Keratinocyte (primary cell): ENCODE results near the gene PTPRU.

Experiments used
- EZH2 ChIP-seq: IDR thresholded peaks from one replicate; pipeline ENCODE4 v1.6.1; 2012; ENCODE audit warnings: inconsistent platforms, mild to moderate bottlenecking, low read length, moderate library complexity
- TF ChIP-seq, protein P1 (sequence below), 3 experiments: IDR thresholded peaks in 1 of 3; conservative IDR thresholded peaks in 1 of 3; optimal IDR thresholded peaks in 1 of 3; 2 replicates in 2 of 3; 3 replicates in 1 of 3; pipeline versions ENCODE3 to v1.5.1; 2011; ENCODE audit warnings: low read length in 3 of 3, mild to moderate bottlenecking in 3 of 3, moderate library complexity in 2 of 3, control low read depth in 1 of 3, inconsistent platforms in 1 of 3; ENCODE audit not compliant: insufficient read depth in 2 of 3; ENCODE audit errors: extremely low read depth in 1 of 3

DNA sequence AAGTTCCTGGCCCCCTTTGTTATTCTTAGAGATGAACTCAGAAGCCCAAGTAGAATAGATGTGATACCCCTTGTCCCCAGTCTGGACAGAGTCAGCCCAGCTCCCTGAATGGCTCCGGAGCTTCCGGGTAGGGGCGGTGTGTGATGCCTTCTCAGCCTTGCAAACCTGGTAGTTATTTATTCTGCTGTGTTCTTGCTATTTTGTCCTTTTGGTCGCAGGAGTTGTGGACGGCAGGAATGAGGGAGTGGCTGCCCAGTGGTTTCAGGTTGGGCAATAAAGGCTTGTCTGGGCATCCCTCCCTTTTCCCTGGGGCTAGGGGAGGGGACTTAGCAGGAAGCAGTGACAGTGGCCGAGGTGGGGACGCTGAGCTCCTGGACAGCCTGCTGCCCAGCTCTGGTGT is 2.8 kb downstream of the PTPRU start:
- TF ChIP-seq, protein P1, sequence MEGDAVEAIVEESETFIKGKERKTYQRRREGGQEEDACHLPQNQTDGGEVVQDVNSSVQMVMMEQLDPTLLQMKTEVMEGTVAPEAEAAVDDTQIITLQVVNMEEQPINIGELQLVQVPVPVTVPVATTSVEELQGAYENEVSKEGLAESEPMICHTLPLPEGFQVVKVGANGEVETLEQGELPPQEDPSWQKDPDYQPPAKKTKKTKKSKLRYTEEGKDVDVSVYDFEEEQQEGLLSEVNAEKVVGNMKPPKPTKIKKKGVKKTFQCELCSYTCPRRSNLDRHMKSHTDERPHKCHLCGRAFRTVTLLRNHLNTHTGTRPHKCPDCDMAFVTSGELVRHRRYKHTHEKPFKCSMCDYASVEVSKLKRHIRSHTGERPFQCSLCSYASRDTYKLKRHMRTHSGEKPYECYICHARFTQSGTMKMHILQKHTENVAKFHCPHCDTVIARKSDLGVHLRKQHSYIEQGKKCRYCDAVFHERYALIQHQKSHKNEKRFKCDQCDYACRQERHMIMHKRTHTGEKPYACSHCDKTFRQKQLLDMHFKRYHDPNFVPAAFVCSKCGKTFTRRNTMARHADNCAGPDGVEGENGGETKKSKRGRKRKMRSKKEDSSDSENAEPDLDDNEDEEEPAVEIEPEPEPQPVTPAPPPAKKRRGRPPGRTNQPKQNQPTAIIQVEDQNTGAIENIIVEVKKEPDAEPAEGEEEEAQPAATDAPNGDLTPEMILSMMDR (optimal IDR thresholded peaks at IDR 0.05 in 1 of 3, IDR thresholded peaks at IDR 0.05 in 1 of 3, conservative IDR thresholded peaks at IDR 0.05 in 1 of 3; ENCODE audit: extremely low read depth in 1 of 3, insufficient read depth in 2 of 3, low read length in 3 of 3), result no peak
- no peak for TF ChIP-seq EZH2
